Endothelial cell of umbilical vein (primary cell): Measurements from ENCODE around the gene CACNA1C. TPM values are rescaled to one million over a fixed set of nuclear protein-coding genes. Genes with fewer than 3 reads are reported as not detected.

Source experiments
- BruUV-seq: library from RNA; stranded (reverse); fragments of 400-500 nt; replicated peaks from 2 replicates; lab custom pipeline; 2021; lab: Mats Ljungman, UMichigan
- CTCF ChIA-PET: fragments of 300-600, 350-600 bp; sonication (Branson Sonifier 250); formaldehyde crosslinking; loops from one replicate; lab custom pipeline; 2021; ENCODE audit warnings: antibody characterized with exemption, inconsistent platforms; lab: Charles Lee
- POLR2A ChIA-PET: fragments of 300-600, 350-600 bp; sonication (Branson Sonifier 250); formaldehyde crosslinking; loops from one replicate; lab custom pipeline; 2021; ENCODE audit warnings: antibody characterized with exemption, inconsistent platforms; lab: Charles Lee
- DNase-seq: peaks from one replicate; pipeline ENCODE4 v3.0.0-alpha.2; 2011; ENCODE audit warnings: low read depth, low spot score
- FAIRE-seq: peaks from 2 replicates; lab custom pipeline; 2011; peaks lifted over from hg19 to GRCh38; lab: Jason Lieb, UNC
- H2AFZ ChIP-seq: 2 replicates; pipeline ENCODE4 v1.6.0; 2012; ENCODE audit warnings: low read depth, low read length, control low read depth, inconsistent platforms
- H3K27ac ChIP-seq: 2 replicates; pipeline ENCODE4 v1.5.1; 2011; ENCODE audit warnings: low read depth, mild to moderate bottlenecking, control low read depth, low read length, moderate library complexity; ENCODE audit not compliant: insufficient read depth
- H3K27me3 ChIP-seq, 2 experiments: 2 replicates each; pipeline versions ENCODE4 v1.6.0 to v1.6.1; 2011; ENCODE audit warnings: low read length in 2 of 2, mixed read lengths in 1 of 2; ENCODE audit not compliant: control insufficient read depth in 2 of 2, insufficient read depth in 2 of 2
- H3K36me3 ChIP-seq, 2 experiments: 2 replicates in 1 of 2; 3 replicates in 1 of 2; pipeline ENCODE4 v1.5.1; 2011; ENCODE audit warnings: low read length in 2 of 2, mild to moderate bottlenecking in 1 of 2, moderate library complexity in 1 of 2; ENCODE audit not compliant: control insufficient read depth in 2 of 2, insufficient read depth in 2 of 2; ENCODE audit errors: extremely low read depth in 1 of 2
- H3K4me1 ChIP-seq: 3 replicates; pipeline ENCODE4 v1.5.1; 2011; ENCODE audit warnings: mild to moderate bottlenecking, low read length; ENCODE audit not compliant: control insufficient read depth, insufficient read depth; ENCODE audit errors: extremely low read depth
- H3K4me2 ChIP-seq: 2 replicates; pipeline ENCODE4 v1.6.1; 2011; ENCODE audit warnings: low read length, control low read depth, mixed read lengths; ENCODE audit not compliant: insufficient read depth
- H3K4me3 ChIP-seq, 3 experiments: fragments of 200-600 bp in 1 of 3; sonication (generic), shearing (Covaris generic) in 1 of 3; replicated peaks in 1 of 3; 2 replicates each; pipeline ENCODE4 v1.5.1; 2011 to 2016; ENCODE audit warnings: control low read depth in 3 of 3, low read length in 3 of 3, mild to moderate bottlenecking in 2 of 3, inconsistent platforms in 1 of 3, low read depth in 1 of 3, moderate library complexity in 1 of 3; ENCODE audit not compliant: insufficient read depth in 1 of 3
- H3K79me2 ChIP-seq: 2 replicates; pipeline ENCODE4 v1.6.0; 2012; ENCODE audit warnings: low read length, inconsistent platforms; ENCODE audit not compliant: control insufficient read depth, insufficient read depth
- H3K9ac ChIP-seq: replicated peaks from 2 replicates; pipeline ENCODE3; 2011; ENCODE audit warnings: low read length, control low read depth; ENCODE audit not compliant: insufficient read depth; ENCODE audit errors: extremely low read depth
- H3K9me1 ChIP-seq: replicated peaks from 3 replicates; pipeline ENCODE4 v1.6.0; 2011; ENCODE audit warnings: mild to moderate bottlenecking, low read length; ENCODE audit not compliant: control insufficient read depth, insufficient read depth; ENCODE audit errors: extremely low read depth
- H3K9me3 ChIP-seq: replicated peaks from 2 replicates; pipeline ENCODE4 v1.5.1; 2012; ENCODE audit warnings: low read length, inconsistent platforms; ENCODE audit not compliant: control insufficient read depth, insufficient read depth
- H4K20me1 ChIP-seq: replicated peaks from 2 replicates; pipeline ENCODE3; 2011; ENCODE audit warnings: mild to moderate bottlenecking, low read length; ENCODE audit not compliant: control insufficient read depth, insufficient read depth; ENCODE audit errors: extremely low read depth
- CTCF ChIP-seq, 2 donors: IDR thresholded peaks; 1 replicate in 1 of 2; 2 replicates in 1 of 2; pipeline ENCODE4 v1.5.1; 2011; ENCODE audit warnings: low read length in 2 of 2, mild to moderate bottlenecking in 2 of 2, moderate library complexity in 2 of 2, control low read depth in 1 of 2, inconsistent platforms in 1 of 2, low read depth in 1 of 2; ENCODE audit not compliant: insufficient read depth in 1 of 2; ENCODE audit errors: extremely low read depth in 1 of 2
- EZH2 ChIP-seq: IDR thresholded peaks from 2 replicates; pipeline ENCODE4 v1.6.1; 2012; ENCODE audit warnings: borderline replicate concordance, low read depth, mild to moderate bottlenecking, moderate library complexity, low read length, inconsistent platforms; ENCODE audit not compliant: severe bottlenecking
- FOS ChIP-seq: IDR thresholded peaks from 2 replicates; pipeline ENCODE4 v1.6.1; 2011; ENCODE audit warnings: mild to moderate bottlenecking, low read length, moderate library complexity, borderline replicate concordance; ENCODE audit not compliant: insufficient read depth
- GATA2 ChIP-seq: IDR thresholded peaks from 2 replicates; pipeline ENCODE4 v1.7.0; 2011; ENCODE audit warnings: low read depth, mild to moderate bottlenecking, moderate library complexity, mixed read lengths, low read length; ENCODE audit not compliant: insufficient read length, insufficient read depth
- JUN ChIP-seq: IDR thresholded peaks from 2 replicates; pipeline ENCODE4 v1.6.1; 2011; ENCODE audit warnings: borderline replicate concordance, low read depth; ENCODE audit not compliant: insufficient read length, insufficient read depth
- MAX ChIP-seq: IDR thresholded peaks from 2 replicates; pipeline ENCODE4 v1.6.1; 2011; ENCODE audit not compliant: insufficient read depth, insufficient read length
- MYC ChIP-seq: IDR thresholded peaks from one replicate; pipeline ENCODE4 v1.6.1; 2011; ENCODE audit warnings: mild to moderate bottlenecking, low read depth, low read length
- POLR2A ChIP-seq: IDR thresholded peaks from 2 replicates; pipeline ENCODE4 v1.6.1; 2012; ENCODE audit warnings: low read depth, mild to moderate bottlenecking, control low read depth, low read length
- POLR2AphosphoS5 ChIP-seq: IDR thresholded peaks from 2 replicates; pipeline ENCODE4 v1.6.1; 2012; ENCODE audit warnings: low read depth, mild to moderate bottlenecking, control low read depth, low read length, moderate library complexity; ENCODE audit not compliant: insufficient read depth
- dilution Hi-C: fragments of 300-500 bp; cut with MboI; formaldehyde crosslinking; loops from one replicate; pipeline ENCODE4 v1.15.0; 2019; ENCODE audit warnings: low sequenced_read_pairs; ENCODE audit not compliant: extremely low pct_ligation_motif_present
- intact Hi-C: fragments of 100-400 bp; cut with micrococcal nuclease; formaldehyde crosslinking; loops from one replicate; pipeline ENCODE4 v1.10.0; 2022
- polyA plus RNA-seq, 4 experiments: library from polyadenylated mRNA; depleted of rRNA in 3 of 4; stranded (reverse) in 3 of 4; unstranded in 1 of 4; fragments of >200 nt; gene quantifications; 2 replicates each; pipeline versions ENCODE4 v1.2.1 to v1.2.3, GENCODE V29; 2011 to 2012; ENCODE audit warnings: missing spikeins in 1 of 4
- total RNA-seq: library from RNA; stranded (reverse); gene quantifications from 2 replicates; pipeline ENCODE4 v1.2.3, GENCODE V29; 2021

The CACNA1C gene
- total and polyA plus RNA-seq, 2 donors (not counting 3 experiments of a cell fraction or from before 2014, with no cell fraction given): not detected

GRCh38 chr12:2588345-2588744 is 535.6 kb downstream of the CACNA1C start:
- H3K79me2 ChIP-seq: no peaks in the 10 kb centered on the region
- H3K36me3 ChIP-seq: no peaks in the 10 kb centered on the region
- H2AFZ ChIP-seq: no peak overlapping the region
- CTCF ChIA-PET: no interaction called here
- no peaks in the 10 kb centered on the region for H3K9me1 ChIP-seq
- no peak for DNase-seq
- no peak overlapping the region for H3K9ac ChIP-seq
- H3K9me3 ChIP-seq: no peaks in the 10 kb centered on the region
- no TSS peak for BruUV-seq
- no peaks in the 10 kb centered on the region for H3K4me1 ChIP-seq
- no peak for FAIRE-seq
- peaks cover 5 to 6% of the 10 kb centered on the region in 2 experiments for H3K27me3 ChIP-seq
- TF ChIP-seq MYC: no peak
- no peak for TF ChIP-seq GATA2
- no peak for TF ChIP-seq JUN
- TF ChIP-seq EZH2: no peak
- TF ChIP-seq CTCF (IDR thresholded peaks at IDR 0.05; ENCODE audit: extremely low read depth in 1 of 2, insufficient read depth in 1 of 2, low read depth in 1 of 2, low read length in 2 of 2): no peak
- no peak for TF ChIP-seq POLR2A
- no peak for TF ChIP-seq POLR2AphosphoS5
- TF ChIP-seq MAX: no peak
- TF ChIP-seq FOS: no peak
- no peak overlapping the region for H3K27ac ChIP-seq
- intact Hi-C loops (loop anchor here (10.0 kb wide), 2 partner anchors 56 to 196 kb away; no protein-coding TSS in a partner anchor), dilution Hi-C loops (no loop called here)
- H3K4me3 ChIP-seq: no peak overlapping the region
- POLR2A ChIA-PET: no interaction called here
- H4K20me1 ChIP-seq: no peaks in the 10 kb centered on the region
- no peak overlapping the region for H3K4me2 ChIP-seq
